ENCODE data around the gene UBE2G1.
A peak's percentile ranks its signal among the peaks of the same experiment; 100 is the strongest.
"Not testable (repeated sequence)": the region's sequence is repeated elsewhere in the genome, so short reads cannot be mapped to it uniquely, and the experiment has no call there.

Gene UBE2G1

GRCh38 chr17:4261452-4261851 is 105.0 kb downstream of the UBE2G1 start:
- TF ChIP-seq CTCF (IDR thresholded peaks at IDR 0.05; ENCODE audit: extremely low read depth, insufficient read depth, missing control alignments) = no peak
- no peak for DNase-seq (ENCODE audit: low spot score)

GRCh38 chr17:4258867-4259266 is 107.6 kb downstream of the UBE2G1 start:
- no peak for DNase-seq (ENCODE audit: low spot score)
- in situ Hi-C loops (cut with MboI; ENCODE audit: low pct_unique_long_range_greater_than_20kb, low sequenced_read_pairs, unreplicated experiment) = no loop called here
- TF ChIP-seq CTCF (IDR thresholded peaks at IDR 0.05; ENCODE audit: extremely low read depth, insufficient read depth, missing control alignments) = no peak

More at GRCh38 chr17:4261452-4261851, 105.0 kb downstream of the UBE2G1 start:
- in situ Hi-C loops (cut with MboI; ENCODE audit: low pct_unique_long_range_greater_than_20kb, low sequenced_read_pairs, unreplicated experiment) = no loop called here

GRCh38 chr17:4256952-4257351 is 109.5 kb downstream of the UBE2G1 start:
- TF ChIP-seq CTCF (IDR thresholded peaks at IDR 0.05; ENCODE audit: extremely low read depth, insufficient read depth, missing control alignments) = no peak
- in situ Hi-C loops (cut with MboI; ENCODE audit: low pct_unique_long_range_greater_than_20kb, low sequenced_read_pairs, unreplicated experiment) = no loop called here
- DNase-seq (ENCODE audit: low spot score) = peak; percentile 36

- in situ Hi-C loops (cut with MboI; ENCODE audit: low pct_unique_long_range_greater_than_20kb, low sequenced_read_pairs, unreplicated experiment); DNase-seq (ENCODE audit: low spot score): not testable (repeated sequence)
Measured at GRCh38 chr17:4255271-4255670, 111.2 kb downstream of the UBE2G1 start.

GRCh38 chr17:4250887-4251286 is 115.6 kb downstream of the UBE2G1 start:
- in situ Hi-C loops (cut with MboI; ENCODE audit: low pct_unique_long_range_greater_than_20kb, low sequenced_read_pairs, unreplicated experiment) = no loop called here
- no peak for TF ChIP-seq CTCF (IDR thresholded peaks at IDR 0.05; ENCODE audit: extremely low read depth, insufficient read depth, missing control alignments)
- no peak for DNase-seq (ENCODE audit: low spot score)

- TF ChIP-seq CTCF (IDR thresholded peaks at IDR 0.05; ENCODE audit: extremely low read depth, insufficient read depth, missing control alignments) = peak; percentile 49
- in situ Hi-C loops (cut with MboI; ENCODE audit: low pct_unique_long_range_greater_than_20kb, low sequenced_read_pairs, unreplicated experiment) = no loop called here
- DNase-seq (ENCODE audit: low spot score) = peak; percentile 66
Measured at GRCh38 chr17:4249452-4250029, 116.9 kb downstream of the UBE2G1 start.

- in situ Hi-C loops (cut with MboI; ENCODE audit: low pct_unique_long_range_greater_than_20kb, low sequenced_read_pairs, unreplicated experiment) = no loop called here
- no peak for TF ChIP-seq CTCF (IDR thresholded peaks at IDR 0.05; ENCODE audit: extremely low read depth, insufficient read depth, missing control alignments)
Measured at GRCh38 chr17:4248504-4249277, 117.8 kb downstream of the UBE2G1 start.

More at GRCh38 chr17:4248504-4249277, 117.8 kb downstream of the UBE2G1 start:
- DNase-seq (ENCODE audit: low spot score) = no peak

All from GM13977 (cell line).